ENCODE data around the gene CLCNKB. TPM values are rescaled to one million over a fixed set of nuclear protein-coding genes. Genes with fewer than 3 reads are reported as not detected.

Gene CLCNKB
- under 0.01 TPM in 1 of 2 replicates, not detected in the other for total RNA-seq

DNA sequence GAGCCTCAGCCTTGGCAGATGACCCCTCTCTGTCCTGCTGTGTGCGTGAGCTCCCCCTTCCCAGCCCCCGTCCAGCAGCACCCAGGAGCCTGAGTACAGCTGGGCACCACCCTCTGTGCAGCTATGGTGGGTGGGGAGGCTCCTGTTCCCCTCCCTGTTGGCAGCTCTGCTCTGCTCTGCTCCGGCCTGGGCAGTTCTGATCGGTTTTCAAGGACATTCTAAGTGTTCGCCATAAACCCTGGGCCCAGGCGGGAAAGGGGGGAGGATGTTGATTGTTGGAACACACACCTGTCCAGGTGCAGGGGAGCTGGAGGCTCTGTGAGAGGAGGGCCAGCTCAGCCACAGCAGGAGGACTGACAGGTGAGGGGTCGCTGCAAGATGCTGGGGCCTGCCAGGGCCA lies at the start of gene CLCNKB:
TSS of gene CLCNKB (plus strand) at position 262 of the 400 bp plus-strand sequence. CDS start 711 bp downstream, outside the sequence.

DNA sequence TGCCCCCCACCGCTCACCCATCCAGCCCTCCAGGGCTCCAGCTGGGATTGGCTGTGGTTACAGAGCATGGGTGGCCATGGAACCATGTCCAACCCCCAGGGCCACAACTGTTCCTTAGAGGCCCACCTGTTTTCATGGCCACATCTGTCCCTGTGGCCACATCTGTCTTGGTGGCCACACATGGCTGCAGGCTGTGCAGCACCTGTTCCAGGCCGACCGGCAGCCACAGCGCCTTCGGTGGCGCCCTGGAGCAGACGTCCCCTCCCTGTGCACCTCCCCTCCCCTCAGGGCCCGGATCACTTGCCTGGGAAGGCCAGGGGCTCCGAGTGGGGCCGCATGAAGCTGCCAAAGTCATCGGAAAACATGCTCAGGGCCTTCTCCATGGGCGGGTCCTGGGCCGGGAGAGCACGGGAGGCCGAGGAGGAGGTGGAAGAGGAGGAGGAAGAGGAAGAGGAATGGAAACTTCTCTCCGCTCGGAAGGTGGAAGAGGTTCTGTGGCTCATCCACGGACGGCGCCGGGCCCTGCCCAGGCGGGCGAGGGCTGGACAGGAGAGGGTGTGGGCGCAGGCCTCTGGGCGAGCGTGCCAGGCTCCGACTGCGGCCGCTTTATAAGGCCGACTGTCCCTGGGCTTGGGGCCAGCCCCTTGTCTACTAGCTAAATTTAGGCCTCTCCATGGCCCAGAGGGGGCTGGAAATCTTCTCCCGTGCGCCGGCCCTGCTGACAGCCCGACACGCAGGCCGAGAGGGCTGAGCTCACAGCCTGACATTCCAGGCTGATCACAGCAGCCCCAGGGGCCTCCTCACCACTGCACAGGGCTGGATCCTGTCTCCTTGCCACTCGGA lies 25.9 kb upstream of the CLCNKB start, which contains the start of gene HSPB7:
TSS of gene HSPB7 (minus strand) at position 583 of the 843 bp plus-strand sequence. CDS start at position 503, 80 bp downstream.

DNA sequence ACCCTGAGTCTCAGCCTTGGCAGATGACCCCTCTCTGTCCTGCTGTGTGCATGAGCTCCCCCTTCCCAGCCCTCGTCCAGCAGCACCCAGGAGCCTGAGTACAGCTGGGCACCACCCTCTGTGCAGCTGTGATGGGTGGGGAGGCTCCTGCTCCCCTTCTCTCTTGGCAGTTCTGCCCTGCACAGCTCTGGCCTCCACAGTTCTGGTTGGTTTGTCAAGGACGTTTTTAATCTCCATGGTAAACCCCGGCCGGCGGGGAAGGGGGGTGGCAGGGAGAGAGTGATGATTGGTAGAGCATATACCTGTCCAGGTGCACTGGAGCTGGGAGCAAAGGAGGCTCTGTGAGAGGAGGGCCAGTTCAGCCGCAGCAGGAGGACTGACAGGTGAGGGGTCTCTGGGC lies 21.9 kb upstream of the CLCNKB start, which contains the start of gene CLCNKA:
TSS of gene CLCNKA (plus strand) at position 356 of the 400 bp plus-strand sequence. CDS start 584 bp downstream, outside the sequence.

DNA sequence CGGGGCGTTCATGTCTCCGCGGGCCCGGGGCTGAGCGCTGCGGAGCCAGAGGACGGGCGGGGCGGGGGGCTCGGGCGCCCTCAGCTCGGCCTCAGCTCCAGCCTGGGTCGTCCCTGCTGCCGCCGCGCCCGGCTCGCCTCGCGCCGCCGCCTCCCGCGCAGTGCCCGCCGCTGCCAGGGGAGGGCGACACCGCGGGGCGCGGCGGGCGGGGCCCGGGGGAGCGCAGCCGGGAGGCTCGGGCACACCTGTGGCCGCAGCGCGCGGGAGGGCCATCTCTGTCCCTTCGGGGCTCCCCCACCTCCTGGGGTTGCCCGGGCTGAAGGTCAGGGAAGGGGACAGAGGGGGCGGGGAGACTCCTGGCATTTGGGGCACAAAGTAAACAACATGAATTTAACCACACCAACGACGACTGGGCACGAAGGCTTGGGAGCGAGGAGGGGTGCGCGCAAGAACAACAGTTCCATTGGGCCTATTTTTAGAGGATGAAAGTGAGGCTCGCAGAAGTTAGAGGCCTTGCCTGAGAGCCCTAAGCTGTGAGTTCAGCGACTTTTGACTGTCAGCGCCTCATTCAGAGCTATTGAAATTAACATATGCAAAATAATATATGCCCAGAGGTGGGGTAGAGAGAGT lies 30.0 kb downstream of the CLCNKB start, which contains the start of gene FAM131C:
TSS of gene FAM131C (minus strand) at position 162 of the 630 bp plus-strand sequence. CDS start 209 bp downstream, outside the sequence.

Other genes starting within 250 kb of the CLCNKB start
- gene UQCRHL, start 236.1 kb upstream of the CLCNKB start, total RNA-seq = 1.9 and 2.7 TPM in 2 replicates
- 8.7 and 15.4 TPM in 2 replicates for gene SPEN, start 196.1 kb upstream of the CLCNKB start, total RNA-seq
- 13.7 and 16.5 TPM in 2 replicates for gene ZBTB17, start 67.7 kb upstream of the CLCNKB start, total RNA-seq
- not detected in 2 replicates for gene SRARP, start 39.5 kb upstream of the CLCNKB start, total RNA-seq
- gene HSPB7, start 25.7 kb upstream of the CLCNKB start, total RNA-seq = 0.81 and 5.2 TPM in 2 replicates
- not detected in 2 replicates for gene CLCNKA, start 21.7 kb upstream of the CLCNKB start, total RNA-seq
- not detected in 2 replicates for gene FAM131C, start 29.9 kb downstream of the CLCNKB start, total RNA-seq
- 16.4 and 25.1 TPM in 2 replicates for gene EPHA2, start 112.3 kb downstream of the CLCNKB start, total RNA-seq
- 4.5 and 11.4 TPM in 2 replicates for gene ARHGEF19, start 168.9 kb downstream of the CLCNKB start, total RNA-seq
- 1.1 and 2.3 TPM in 2 replicates for gene CPLANE2, start 193.4 kb downstream of the CLCNKB start, total RNA-seq

Data from cardiac atrium fibroblast (primary cell).